GM12873 (cell line): Measurements from ENCODE around the gene ACOT13.
A peak's percentile ranks its signal among the peaks of the same experiment; 100 is the strongest.

Experiments used
- TF ChIP-seq, protein P1 (sequence below): IDR thresholded peaks from 2 replicates; pipeline ENCODE4 v1.5.1; 2012; ENCODE audit warnings: low read depth, mild to moderate bottlenecking, moderate library complexity, low read length, control low read depth; ENCODE audit not compliant: insufficient read depth; ENCODE audit errors: missing control alignments

ACOT13 gene

DNA sequence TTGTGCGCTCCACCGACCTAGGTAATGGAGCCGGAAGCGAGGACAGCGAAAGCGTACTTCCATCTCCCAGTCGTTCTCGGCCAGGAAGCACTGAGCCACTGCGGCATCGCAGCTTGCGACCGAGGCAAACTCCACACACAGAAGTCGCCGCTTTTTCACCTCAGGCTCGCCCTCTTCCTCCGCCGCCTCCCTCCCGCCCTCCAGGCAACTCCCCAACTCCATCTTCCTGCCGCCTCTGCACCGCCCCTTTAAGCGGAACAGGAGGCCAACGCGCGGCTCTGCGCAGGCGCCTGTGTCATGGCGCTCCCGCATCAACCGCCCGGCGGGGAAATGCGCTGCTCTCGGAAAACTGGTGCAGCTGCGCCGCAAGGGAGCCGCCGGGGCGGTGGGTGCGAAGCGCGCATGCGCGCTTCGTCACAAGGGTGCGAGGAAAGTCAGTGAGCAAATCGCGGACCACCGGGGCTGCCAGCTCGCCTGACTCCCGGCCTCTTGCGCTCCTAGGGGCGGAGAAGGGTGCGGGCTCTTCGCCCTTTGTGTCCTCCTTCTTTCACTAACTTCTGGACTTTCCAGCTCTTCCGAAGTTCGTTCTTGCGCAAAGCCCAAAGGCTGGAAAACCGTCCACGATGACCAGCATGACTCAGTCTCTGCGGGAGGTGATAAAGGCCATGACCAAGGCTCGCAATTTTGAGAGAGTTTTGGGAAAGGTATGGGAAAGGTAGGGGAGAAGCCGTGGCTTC is at the start of gene ACOT13, which contains the start of gene TDP2:
Gene ACOT13, plus strand, starts transcription at position 437 of the 737 bp plus-strand sequence. Its CDS starts 187 bp downstream, at position 624.
Gene TDP2, minus strand, starts transcription at position 259 of the 737 bp plus-strand sequence. Its CDS starts 37 bp downstream, at position 222.
- TF ChIP-seq, protein P1, sequence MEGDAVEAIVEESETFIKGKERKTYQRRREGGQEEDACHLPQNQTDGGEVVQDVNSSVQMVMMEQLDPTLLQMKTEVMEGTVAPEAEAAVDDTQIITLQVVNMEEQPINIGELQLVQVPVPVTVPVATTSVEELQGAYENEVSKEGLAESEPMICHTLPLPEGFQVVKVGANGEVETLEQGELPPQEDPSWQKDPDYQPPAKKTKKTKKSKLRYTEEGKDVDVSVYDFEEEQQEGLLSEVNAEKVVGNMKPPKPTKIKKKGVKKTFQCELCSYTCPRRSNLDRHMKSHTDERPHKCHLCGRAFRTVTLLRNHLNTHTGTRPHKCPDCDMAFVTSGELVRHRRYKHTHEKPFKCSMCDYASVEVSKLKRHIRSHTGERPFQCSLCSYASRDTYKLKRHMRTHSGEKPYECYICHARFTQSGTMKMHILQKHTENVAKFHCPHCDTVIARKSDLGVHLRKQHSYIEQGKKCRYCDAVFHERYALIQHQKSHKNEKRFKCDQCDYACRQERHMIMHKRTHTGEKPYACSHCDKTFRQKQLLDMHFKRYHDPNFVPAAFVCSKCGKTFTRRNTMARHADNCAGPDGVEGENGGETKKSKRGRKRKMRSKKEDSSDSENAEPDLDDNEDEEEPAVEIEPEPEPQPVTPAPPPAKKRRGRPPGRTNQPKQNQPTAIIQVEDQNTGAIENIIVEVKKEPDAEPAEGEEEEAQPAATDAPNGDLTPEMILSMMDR, result peak; percentile 60

GRCh38 chr6:24619661-24620060 is 47.2 kb upstream of the ACOT13 start:
- TF ChIP-seq, protein P1, result no peak

DNA sequence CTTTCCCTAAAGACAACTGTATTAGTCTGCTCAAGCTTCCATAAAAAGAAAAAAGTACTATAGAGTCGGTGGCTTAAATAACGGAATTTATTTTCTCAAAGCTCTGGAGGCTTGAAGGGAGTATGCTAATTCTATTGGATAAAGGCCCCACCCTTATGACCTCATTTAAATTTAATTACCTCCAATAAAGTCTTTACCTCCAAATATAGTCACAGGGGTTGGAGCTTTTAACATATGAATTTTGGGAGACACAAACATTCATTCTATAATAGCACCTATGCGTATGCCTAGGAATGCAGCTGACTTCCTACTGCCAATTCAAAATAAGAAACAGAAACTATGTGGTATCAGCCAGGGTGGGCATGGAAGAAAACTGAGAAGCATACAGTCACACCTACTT is 46.2 kb upstream of the ACOT13 start:
- TF ChIP-seq, protein P1, result no peak

DNA sequence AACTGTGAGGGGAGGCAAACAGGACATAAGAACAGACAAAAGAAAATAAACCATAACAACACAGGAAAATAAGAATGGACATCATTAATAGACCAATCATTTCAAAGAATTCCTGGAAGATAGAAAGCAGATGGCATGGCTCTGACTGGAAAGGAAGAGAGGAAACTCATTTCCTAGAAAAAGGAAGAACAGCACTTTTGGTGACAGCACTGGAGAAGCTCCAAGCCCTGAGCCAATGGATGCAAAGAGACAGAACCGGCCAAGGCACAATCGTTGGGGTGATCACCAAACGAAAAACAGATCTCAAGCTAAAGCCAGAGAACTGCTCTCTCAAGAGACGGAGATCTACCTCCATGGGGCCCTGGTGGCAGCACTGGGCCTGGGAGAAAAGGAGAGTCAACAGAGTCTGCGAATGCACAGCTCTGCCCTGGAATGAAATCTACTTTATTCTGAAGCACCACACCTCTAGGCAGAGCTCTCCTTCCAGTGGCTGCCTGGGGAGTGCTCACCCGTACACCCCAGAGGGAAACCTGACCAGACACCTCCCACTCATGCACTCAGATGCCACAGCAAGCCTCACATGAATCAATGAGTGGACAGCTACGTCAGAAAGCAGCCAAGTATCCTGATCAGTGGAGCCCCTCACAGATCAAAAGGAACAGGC is 45.1 kb upstream of the ACOT13 start:
- TF ChIP-seq, protein P1, result no peak

DNA sequence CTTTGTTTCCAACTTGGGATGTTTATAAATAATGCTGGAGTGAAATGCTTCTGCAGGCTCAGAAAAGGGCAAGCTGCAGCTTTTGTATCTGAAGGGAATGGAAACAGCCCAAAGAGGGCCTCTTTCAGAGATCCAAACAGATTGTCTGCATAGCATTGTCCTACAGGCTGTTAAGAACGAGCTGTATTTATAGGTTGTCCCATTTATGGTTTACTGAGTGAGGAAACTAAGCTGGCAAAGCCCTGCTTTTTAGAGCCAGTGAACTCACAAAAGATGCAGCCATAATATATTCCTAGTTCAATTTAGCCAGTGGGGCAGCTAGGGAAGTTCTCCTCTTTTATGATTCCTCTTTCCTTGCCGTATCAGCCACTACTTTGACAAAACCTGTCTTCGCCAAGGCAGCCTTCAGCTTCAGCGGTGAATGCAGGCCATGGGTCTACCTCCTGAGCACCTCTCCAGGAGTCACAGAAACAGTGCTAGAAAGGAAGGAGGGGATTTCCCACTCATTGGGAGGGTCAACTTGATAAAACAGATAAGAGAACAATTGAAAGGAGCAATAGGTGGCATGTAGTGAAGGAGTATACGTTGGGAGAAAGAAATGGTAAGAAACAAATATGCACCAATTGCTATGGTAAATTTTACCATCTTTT is 35.9 kb upstream of the ACOT13 start:
- TF ChIP-seq, protein P1, result no peak

- TF ChIP-seq, protein P1, result no peak
These were observed 35.2 kb upstream of the ACOT13 start for GRCh38 chr6:24631671-24632070.

GRCh38 chr6:24632573-24632972 is 34.3 kb upstream of the ACOT13 start:
- TF ChIP-seq, protein P1, result no peak
